K562 (cell line): Measurements from ENCODE around the gene B3GALT4. TPM values are rescaled to one million over a fixed set of nuclear protein-coding genes. Genes with fewer than 3 reads are reported as not detected.

Source experiments
- DDX20 ChIP-seq: fragments of 450-650 bp; IDR thresholded peaks from 2 replicates; pipeline ENCODE4 v1.6.1; 2016; ENCODE audit warnings: missing genetic modification characterization, low read depth, mild to moderate bottlenecking, missing compliant biosample characterization, moderate library complexity
- ESRRB ChIP-seq: fragments of 250-450 bp; sonication (Bioruptor Pico); IDR thresholded peaks from 2 replicates; pipeline ENCODE4 v1.5.0; 2020; ENCODE audit warnings: mild to moderate bottlenecking, moderate library complexity, borderline replicate concordance
- HDAC2 ChIP-seq: fragments of 450-650 bp; IDR thresholded peaks from 2 replicates; pipeline ENCODE4 v1.6.1; 2016; ENCODE audit warnings: mild to moderate bottlenecking
- HNRNPK ChIP-seq: fragments of 200-400 bp; formaldehyde crosslinking; IDR thresholded peaks from one replicate; pipeline ENCODE4 v1.6.1; 2018; ENCODE audit warnings: mild to moderate bottlenecking, low read depth, low read length; ENCODE audit not compliant: poor library complexity, severe bottlenecking
- KLF16 ChIP-seq: IDR thresholded peaks from 2 replicates; pipeline ENCODE4 v1.6.1; 2016; ENCODE audit warnings: antibody characterized with exemption
- NFATC3 ChIP-seq: fragments of 450-650 bp; IDR thresholded peaks from 2 replicates; pipeline ENCODE4 v1.6.1; 2017; ENCODE audit warnings: mild to moderate bottlenecking
- NR2F6 ChIP-seq: fragments of 450-650 bp; formaldehyde crosslinking; IDR thresholded peaks from 2 replicates; pipeline ENCODE4 v1.4.0; 2020; ENCODE audit warnings: mild to moderate bottlenecking
- RBM15 ChIP-seq: fragments of 200-400 bp; formaldehyde crosslinking; IDR thresholded peaks from 2 replicates; pipeline ENCODE4 v1.6.1; 2018; ENCODE audit warnings: mild to moderate bottlenecking, low read length, moderate library complexity; ENCODE audit not compliant: insufficient read depth
- RBM22 ChIP-seq: fragments of 200-400 bp; formaldehyde crosslinking; IDR thresholded peaks from 2 replicates; pipeline ENCODE4 v1.6.1; 2018; ENCODE audit warnings: low read length, low read depth; ENCODE audit not compliant: poor library complexity, severe bottlenecking
- SMAD2 ChIP-seq: fragments of 150-350 bp; IDR thresholded peaks from 2 replicates; pipeline ENCODE4 v1.6.1; 2014; ENCODE audit warnings: low read depth, mild to moderate bottlenecking, low read length
- SMAD4 ChIP-seq: fragments of 250-450 bp; sonication (Bioruptor Pico); conservative IDR thresholded peaks from 2 replicates; pipeline ENCODE4 v1.8.0; 2021; ENCODE audit warnings: inconsistent platforms, mild to moderate bottlenecking, moderate library complexity
- TCF7 ChIP-seq: sonication (generic); IDR thresholded peaks from 2 replicates; pipeline ENCODE4 v1.6.1; 2016; ENCODE audit warnings: antibody characterized with exemption, borderline replicate concordance
- XRCC5 ChIP-seq: fragments of 200-400 bp; formaldehyde crosslinking; IDR thresholded peaks from 2 replicates; pipeline ENCODE4 v1.6.1; 2017; ENCODE audit warnings: low read depth, mild to moderate bottlenecking, low read length
- ZNF584 ChIP-seq: fragments of 200-800 bp; sonication (Bioruptor generic); IDR thresholded peaks from 2 replicates; pipeline ENCODE4 v1.6.1; 2016; ENCODE audit warnings: low read depth, mild to moderate bottlenecking, missing genetic modification characterization, missing compliant biosample characterization
- polyA plus RNA-seq, 8 experiments: library from polyadenylated mRNA; depleted of rRNA in 4 of 8; stranded (reverse) in 5 of 8; unstranded in 3 of 8; fragments of >200 nt; fragmentation: Nextera tagmentation in 2 of 8; fragmentation: Illumina TruSeq in 1 of 8; extraction: Ambion mirVana in 2 of 8; extraction: Trizol in 1 of 8; gene quantifications; 2 replicates each; pipeline versions ENCODE4 v1.2.1 to v1.2.3, GENCODE V29; 2011 to 2014; ENCODE audit warnings: inconsistent platforms in 1 of 8, missing spikeins in 1 of 8
- total RNA-seq, 7 experiments: library from RNA; depleted of rRNA in 6 of 7; stranded (reverse); fragments of >200 nt in 6 of 7; fragmentation: Illumina TruSeq in 2 of 7; extraction: Trizol in 2 of 7; gene quantifications; 2 replicates each; pipeline versions ENCODE4 v1.2.1 to v1.2.3, GENCODE V29; 2011 to 2021; ENCODE audit warnings: low replicate concordance in 1 of 7
- TF ChIP-seq, protein P1 (sequence below): fragments of 450-650 bp; IDR thresholded peaks from 2 replicates; pipeline ENCODE4 v1.6.1; 2016; ENCODE audit warnings: borderline replicate concordance
- TF ChIP-seq, protein P2 (sequence below): fragments of 450-650 bp; formaldehyde crosslinking; IDR thresholded peaks from 2 replicates; pipeline ENCODE4 v1.4.0; 2020; ENCODE audit warnings: mild to moderate bottlenecking, moderate library complexity
- TF ChIP-seq, protein P3 (sequence below): fragments of 250-450 bp; sonication (Bioruptor Pico); IDR thresholded peaks from 2 replicates; pipeline ENCODE4 v1.5.0; 2021; ENCODE audit warnings: mild to moderate bottlenecking, borderline replicate concordance
- TF ChIP-seq, protein P4 (sequence below): fragments of 250-450 bp; sonication (Bioruptor Pico); IDR thresholded peaks from 2 replicates; pipeline ENCODE4 v1.9.0; 2021; ENCODE audit warnings: mild to moderate bottlenecking, inconsistent platforms

B3GALT4 gene
- total and polyA plus RNA-seq, 9 of the 15 experiments (the other 6 are each of a cell fraction or from before 2014, with no cell fraction given): 0.11 to 1.3 (median 0.53) TPM; not detected in 1

DNA sequence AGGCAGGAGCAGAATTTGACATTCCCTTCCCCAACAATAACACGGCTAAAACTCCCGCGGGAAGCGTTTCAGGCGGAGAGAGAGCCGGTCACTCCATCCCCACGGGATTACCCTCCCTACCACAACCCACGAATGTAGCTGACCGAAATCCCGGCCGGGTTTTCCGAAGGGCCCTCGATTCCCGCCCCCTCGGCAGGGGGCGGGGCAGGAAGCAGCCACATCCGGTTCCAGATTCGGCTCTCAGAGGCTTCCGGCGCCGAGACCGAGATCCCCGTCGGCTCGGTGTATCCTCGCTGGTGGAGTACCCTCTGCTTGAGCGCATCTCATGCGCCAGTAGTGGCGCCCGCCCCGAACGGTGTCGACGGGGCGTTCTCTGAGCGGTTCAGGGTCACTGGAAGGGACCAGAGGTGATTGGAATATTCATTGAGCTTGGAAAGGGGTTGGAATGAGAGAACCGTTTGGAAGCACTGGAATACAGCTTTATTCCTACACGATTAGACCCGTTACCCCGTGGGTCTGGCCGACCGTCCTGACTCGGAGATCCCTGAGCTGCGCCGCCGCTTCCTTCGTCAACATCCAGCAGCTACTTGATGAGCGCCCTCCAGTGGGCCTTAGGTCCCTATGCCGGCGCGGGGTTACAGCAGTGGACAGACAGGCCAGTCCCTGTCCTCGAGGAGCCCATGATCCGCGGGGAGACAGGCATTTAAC, 22.5 kb downstream of the B3GALT4 start (continued):
- no peak for TF ChIP-seq HNRNPK
- TF ChIP-seq RBM15: no peak
- no peak for TF ChIP-seq ZNF584 (CRISPR knock-in tag)
- TF ChIP-seq, protein P1, sequence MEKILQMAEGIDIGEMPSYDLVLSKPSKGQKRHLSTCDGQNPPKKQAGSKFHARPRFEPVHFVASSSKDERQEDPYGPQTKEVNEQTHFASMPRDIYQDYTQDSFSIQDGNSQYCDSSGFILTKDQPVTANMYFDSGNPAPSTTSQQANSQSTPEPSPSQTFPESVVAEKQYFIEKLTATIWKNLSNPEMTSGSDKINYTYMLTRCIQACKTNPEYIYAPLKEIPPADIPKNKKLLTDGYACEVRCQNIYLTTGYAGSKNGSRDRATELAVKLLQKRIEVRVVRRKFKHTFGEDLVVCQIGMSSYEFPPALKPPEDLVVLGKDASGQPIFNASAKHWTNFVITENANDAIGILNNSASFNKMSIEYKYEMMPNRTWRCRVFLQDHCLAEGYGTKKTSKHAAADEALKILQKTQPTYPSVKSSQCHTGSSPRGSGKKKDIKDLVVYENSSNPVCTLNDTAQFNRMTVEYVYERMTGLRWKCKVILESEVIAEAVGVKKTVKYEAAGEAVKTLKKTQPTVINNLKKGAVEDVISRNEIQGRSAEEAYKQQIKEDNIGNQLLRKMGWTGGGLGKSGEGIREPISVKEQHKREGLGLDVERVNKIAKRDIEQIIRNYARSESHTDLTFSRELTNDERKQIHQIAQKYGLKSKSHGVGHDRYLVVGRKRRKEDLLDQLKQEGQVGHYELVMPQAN: peak; percentile 5; the same call in 1 of the 2 replicates
- TF ChIP-seq, protein P2, sequence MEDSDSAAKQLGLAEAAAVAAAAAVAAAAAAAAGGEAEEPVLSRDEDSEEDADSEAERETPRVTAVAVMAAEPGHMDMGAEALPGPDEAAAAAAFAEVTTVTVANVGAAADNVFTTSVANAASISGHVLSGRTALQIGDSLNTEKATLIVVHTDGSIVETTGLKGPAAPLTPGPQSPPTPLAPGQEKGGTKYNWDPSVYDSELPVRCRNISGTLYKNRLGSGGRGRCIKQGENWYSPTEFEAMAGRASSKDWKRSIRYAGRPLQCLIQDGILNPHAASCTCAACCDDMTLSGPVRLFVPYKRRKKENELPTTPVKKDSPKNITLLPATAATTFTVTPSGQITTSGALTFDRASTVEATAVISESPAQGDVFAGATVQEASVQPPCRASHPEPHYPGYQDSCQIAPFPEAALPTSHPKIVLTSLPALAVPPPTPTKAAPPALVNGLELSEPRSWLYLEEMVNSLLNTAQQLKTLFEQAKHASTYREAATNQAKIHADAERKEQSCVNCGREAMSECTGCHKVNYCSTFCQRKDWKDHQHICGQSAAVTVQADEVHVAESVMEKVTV (CRISPR knock-in tag): peak; percentile 77
- peak; percentile 78 for TF ChIP-seq SMAD4
- peak; percentile 6; the same call in 1 of the 2 replicates for TF ChIP-seq TCF7
- peak; percentile 87; the same call in 1 of the 2 replicates for TF ChIP-seq HDAC2
- TF ChIP-seq, protein P3, sequence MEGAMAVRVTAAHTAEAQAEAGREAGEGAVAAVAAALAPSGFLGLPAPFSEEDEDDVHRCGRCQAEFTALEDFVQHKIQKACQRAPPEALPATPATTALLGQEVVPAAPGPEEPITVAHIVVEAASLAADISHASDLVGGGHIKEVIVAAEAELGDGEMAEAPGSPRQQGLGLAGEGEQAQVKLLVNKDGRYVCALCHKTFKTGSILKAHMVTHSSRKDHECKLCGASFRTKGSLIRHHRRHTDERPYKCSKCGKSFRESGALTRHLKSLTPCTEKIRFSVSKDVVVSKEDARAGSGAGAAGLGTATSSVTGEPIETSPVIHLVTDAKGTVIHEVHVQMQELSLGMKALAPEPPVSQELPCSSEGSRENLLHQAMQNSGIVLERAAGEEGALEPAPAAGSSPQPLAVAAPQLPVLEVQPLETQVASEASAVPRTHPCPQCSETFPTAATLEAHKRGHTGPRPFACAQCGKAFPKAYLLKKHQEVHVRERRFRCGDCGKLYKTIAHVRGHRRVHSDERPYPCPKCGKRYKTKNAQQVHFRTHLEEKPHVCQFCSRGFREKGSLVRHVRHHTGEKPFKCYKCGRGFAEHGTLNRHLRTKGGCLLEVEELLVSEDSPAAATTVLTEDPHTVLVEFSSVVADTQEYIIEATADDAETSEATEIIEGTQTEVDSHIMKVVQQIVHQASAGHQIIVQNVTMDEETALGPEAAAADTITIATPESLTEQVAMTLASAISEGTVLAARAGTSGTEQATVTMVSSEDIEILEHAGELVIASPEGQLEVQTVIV (CRISPR knock-in tag): no peak
- TF ChIP-seq NFATC3: no peak
- TF ChIP-seq NR2F6 (CRISPR knock-in tag): peak; percentile 15; the same call in 1 of the 2 replicates
- no peak for TF ChIP-seq DDX20 (tag)
- TF ChIP-seq SMAD2: no peak
- TF ChIP-seq ESRRB (CRISPR knock-in tag): no peak
- peak; percentile 76 for TF ChIP-seq RBM22
- no peak for TF ChIP-seq KLF16
- TF ChIP-seq, protein P4, sequence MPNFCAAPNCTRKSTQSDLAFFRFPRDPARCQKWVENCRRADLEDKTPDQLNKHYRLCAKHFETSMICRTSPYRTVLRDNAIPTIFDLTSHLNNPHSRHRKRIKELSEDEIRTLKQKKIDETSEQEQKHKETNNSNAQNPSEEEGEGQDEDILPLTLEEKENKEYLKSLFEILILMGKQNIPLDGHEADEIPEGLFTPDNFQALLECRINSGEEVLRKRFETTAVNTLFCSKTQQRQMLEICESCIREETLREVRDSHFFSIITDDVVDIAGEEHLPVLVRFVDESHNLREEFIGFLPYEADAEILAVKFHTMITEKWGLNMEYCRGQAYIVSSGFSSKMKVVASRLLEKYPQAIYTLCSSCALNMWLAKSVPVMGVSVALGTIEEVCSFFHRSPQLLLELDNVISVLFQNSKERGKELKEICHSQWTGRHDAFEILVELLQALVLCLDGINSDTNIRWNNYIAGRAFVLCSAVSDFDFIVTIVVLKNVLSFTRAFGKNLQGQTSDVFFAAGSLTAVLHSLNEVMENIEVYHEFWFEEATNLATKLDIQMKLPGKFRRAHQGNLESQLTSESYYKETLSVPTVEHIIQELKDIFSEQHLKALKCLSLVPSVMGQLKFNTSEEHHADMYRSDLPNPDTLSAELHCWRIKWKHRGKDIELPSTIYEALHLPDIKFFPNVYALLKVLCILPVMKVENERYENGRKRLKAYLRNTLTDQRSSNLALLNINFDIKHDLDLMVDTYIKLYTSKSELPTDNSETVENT: no peak; the same call in 1 of the 2 replicates
- TF ChIP-seq XRCC5: peak; percentile 69; the same call in 1 of the 2 replicates
